ENCODE data around the gene PGAP6.
"Not testable (repeated sequence)": the region's sequence is repeated elsewhere in the genome, so short reads cannot be mapped to it uniquely, and the experiment has no call there.

The PGAP6 gene

GRCh38 chr16:400061-400591 is 18.3 kb upstream of the PGAP6 start:
- DNase-seq = no peak

GRCh38 chr16:399340-400019 is 17.7 kb upstream of the PGAP6 start:
- no peak for DNase-seq

DNA sequence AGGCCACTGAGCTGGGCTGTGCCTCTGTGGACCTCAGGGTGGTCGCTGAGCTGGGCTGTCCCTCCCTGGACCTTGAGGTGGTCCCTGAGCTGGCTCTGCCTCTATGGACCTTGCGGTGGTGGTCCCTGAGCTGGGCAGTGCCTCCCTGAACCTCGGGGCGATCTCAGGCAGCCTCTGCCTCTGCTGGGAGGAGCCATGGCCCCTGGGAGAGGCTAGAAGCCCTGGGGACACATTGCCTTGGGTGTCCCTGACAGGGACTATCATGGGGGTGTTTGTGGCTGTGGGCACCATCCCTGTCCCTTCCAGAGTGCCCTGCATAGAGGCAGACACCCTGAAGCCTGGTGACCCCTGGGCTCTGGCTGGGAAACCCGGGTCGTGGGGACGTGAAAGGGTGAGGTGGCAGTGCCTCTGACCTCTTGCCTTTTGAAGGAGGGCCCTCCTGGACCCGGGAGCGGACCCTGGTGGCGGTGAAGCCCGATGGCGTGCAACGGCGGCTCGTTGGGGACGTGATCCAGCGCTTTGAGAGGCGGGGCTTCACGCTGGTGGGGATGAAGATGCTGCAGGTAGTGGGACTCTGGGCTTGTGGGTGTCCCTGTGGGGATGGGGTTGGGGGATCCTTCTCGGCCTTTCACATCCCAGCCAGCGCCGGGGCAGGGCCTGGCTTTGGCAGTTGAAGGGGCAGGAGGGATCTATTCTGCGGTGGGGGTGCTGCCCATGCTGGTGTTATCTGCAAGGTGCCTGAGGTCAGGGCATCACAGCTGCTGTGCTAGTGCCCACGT is 17.0 kb upstream of the PGAP6 start:
- DNase-seq = no peak

- no peak for DNase-seq
These were observed 16.1 kb upstream of the PGAP6 start for GRCh38 chr16:397736-398332.

GRCh38 chr16:397135-397661 is 15.4 kb upstream of the PGAP6 start, which contains the start of gene NME4:
TSS of gene NME4 (plus strand) at chr16:397199. CDS start at chr16:397223, 24 bp downstream.
- no peak for DNase-seq

DNA sequence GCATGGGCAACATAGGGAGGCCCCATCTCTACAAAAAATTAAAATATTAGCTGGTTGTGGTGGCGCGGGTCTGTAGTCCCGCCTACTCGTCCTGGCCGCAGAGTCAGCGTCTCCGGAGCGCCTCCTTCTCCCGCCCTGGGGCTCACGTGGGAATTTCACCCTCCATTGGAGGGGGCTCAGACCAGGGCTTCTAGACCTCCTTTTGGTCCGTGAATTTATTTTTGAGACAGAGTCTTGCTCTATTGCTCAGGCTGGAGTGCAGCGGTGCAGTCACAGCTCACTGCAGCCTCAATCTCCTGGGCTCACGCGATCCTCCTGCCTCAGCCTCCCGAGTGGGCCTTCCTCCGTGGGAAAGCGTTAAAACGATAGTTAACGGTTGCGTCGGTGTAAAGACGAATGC is 14.8 kb upstream of the PGAP6 start:
- no peak for DNase-seq

DNA sequence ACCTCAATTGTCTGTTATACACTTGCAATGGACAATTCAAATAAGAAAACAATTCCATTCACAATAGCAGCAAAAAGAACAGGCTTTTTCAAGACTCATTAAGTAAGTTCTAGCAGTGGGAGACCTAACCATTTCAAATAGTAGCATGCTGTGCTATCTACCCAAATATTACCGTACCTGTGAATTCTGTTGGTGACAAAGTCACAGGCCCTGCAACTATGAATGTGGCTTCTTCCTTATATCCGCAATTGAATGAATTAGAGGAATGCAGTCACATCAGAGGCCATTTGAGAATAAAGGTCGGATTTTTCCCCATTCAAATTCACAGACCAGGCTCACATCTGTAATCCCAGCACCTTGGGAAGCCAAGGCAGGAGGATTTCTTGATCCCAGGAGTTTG is 14.4 kb upstream of the PGAP6 start:
- no peak for DNase-seq

GRCh38 chr16:392450-393030 is 10.8 kb upstream of the PGAP6 start:
- no peak for DNase-seq

- DNase-seq = peak; percentile 87
These were observed 10.1 kb upstream of the PGAP6 start for GRCh38 chr16:391885-392335.

- no peak for DNase-seq
These were observed 7.6 kb upstream of the PGAP6 start for GRCh38 chr16:389352-389751.

- not testable (repeated sequence) for DNase-seq
These were observed 6.2 kb upstream of the PGAP6 start for GRCh38 chr16:387761-388666.

DNA sequence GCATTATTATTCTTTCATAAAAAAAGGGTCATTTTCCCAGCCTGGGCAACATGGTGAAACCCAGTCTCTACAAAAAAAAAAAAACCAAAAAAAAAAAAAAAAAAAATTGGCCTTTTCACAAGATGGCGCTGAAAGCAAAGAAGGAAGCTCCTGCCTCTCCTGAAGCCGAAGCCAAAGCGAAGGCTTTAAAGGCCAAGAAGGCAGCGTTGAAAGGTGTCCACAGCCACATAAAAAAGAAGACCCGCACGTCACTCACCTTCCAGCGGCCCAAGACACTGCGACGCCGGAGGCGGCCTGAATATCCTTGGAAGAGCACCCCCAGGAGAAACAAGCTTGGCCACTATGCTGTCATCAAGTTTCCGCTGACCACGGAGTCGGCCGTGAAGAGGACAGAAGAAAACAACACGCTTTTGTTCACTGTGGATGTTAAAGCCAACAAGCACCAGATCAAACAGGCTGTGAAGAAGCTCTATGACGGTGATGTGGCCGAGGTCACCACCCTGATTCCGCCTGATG is 4.9 kb upstream of the PGAP6 start:
- DNase-seq = no peak

- peak; percentile 39 for DNase-seq
These were observed 1.7 kb upstream of the PGAP6 start for GRCh38 chr16:383326-384051.

- no peak for DNase-seq
These were observed 578 bp downstream of the PGAP6 start for GRCh38 chr16:381012-381788.

DNA sequence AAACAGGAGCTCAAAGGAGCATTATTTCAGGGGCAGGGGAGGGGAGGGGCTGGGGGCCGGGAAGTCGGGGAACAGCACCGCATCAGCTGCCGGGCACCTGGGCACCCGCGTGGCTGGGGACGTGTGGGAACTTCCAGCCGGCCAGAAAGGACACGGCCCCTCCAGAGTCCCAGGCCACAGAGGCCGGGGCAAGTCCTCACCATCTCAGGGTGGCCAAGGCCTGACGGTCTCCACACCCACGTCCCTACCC is 1.1 kb downstream of the PGAP6 start:
- DNase-seq = no peak

- no peak for DNase-seq
These were observed 1.6 kb downstream of the PGAP6 start for GRCh38 chr16:379961-380761.

DNA sequence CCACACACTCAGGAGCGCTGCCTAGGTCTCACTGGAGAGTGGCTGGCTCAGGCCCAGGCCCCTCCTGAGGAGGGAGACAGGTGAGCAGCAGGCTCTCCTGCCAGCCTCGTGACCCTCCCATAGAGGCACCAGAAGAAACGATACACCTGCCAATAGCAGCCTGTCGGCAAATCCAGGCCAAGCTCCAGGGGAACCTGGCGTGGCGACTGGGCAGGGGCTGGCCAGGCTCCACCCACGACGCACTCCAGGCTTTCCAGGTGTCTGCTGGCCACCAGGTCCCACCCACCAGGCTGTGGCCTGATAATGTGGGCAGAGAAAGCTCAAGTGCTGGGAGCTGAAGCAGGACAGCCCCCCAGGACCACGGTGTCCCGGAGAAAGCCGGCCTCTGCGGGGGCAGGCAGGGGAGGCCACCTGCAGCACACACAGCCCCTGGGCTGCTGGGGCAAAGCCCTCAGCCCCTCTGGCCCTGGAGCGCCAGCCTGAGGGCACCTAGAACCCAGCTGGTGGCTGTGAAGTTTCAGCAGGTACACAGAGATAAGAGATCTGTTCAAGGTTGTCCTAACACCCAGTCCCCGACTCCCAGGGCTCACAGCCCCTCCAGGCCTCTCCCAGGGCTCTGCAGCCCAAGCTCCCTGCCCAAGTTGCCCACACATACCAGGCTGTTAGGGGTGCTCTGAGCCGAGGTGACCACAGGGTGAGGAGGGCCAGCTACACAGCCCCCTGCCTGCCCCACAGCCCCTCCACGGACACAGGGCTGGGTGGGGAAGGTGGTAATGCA is 2.4 kb downstream of the PGAP6 start:
- DNase-seq = no peak

DNA sequence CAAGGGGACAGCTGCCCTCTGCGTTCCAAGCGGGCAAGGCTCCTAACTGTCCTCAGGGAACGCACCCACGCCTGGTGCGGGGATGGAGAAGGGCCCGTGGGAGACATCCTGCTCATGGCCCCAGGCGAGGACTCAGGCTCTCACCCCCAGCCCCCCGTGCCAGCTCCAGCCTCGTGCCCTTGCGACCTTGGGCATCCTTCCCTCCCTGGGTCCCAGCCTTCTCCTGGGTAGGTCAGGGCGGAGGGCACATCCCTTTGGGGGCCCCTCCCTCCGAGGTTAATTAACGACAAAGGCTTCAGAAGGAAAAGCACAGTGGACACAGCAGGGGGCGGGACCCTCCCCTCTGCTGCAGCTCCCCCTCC is 3.0 kb downstream of the PGAP6 start:
- no peak for DNase-seq

All from activated CD4-positive, alpha-beta T cell treated with anti-CD3 and anti-CD28 coated beads, Interleukin-2, Interleukin-6, amounts not matched to agents 100 ng/mL and 50 ng/mL, durations not matched to agents 16 hours and 8 hours (primary cell).